Neutrophil (primary cell): ENCODE measurements around the gene ZBTB16.

Experiments used
- H3K27ac ChIP-seq: fragments of 200-600 bp; sonication (generic); 2 replicates; pipeline ENCODE4 v1.5.1; 2016; ENCODE audit warnings: mild to moderate bottlenecking, moderate library complexity
- H3K27me3 ChIP-seq: fragments of 200-600 bp; sonication (generic); 2 replicates; pipeline ENCODE4 v1.6.0; 2016; ENCODE audit warnings: mild to moderate bottlenecking
- H3K36me3 ChIP-seq: fragments of 200-600 bp; sonication (generic); 2 replicates; pipeline ENCODE4 v1.5.1; 2017
- H3K4me1 ChIP-seq, 2 experiments: fragments of 200-600 bp in 1 of 2; sonication (generic) in 1 of 2; 1 replicate in 1 of 2; 2 replicates in 1 of 2; pipeline versions ENCODE4 v1.5.1 to v1.6.1; 2013 to 2016; ENCODE audit warnings: low read depth in 1 of 2, low read length in 1 of 2, mild to moderate bottlenecking in 1 of 2, moderate library complexity in 1 of 2; ENCODE audit not compliant: control insufficient read depth in 1 of 2, insufficient read depth in 1 of 2
- H3K4me3 ChIP-seq, 2 experiments: fragments of 200-600 bp in 1 of 2; sonication (generic) in 1 of 2; 1 replicate in 1 of 2; 2 replicates in 1 of 2; pipeline ENCODE4 v1.5.1; 2013 to 2016; ENCODE audit warnings: low read depth in 1 of 2, low read length in 1 of 2, mild to moderate bottlenecking in 1 of 2, moderate library complexity in 1 of 2
- H3K9me3 ChIP-seq: fragments of 200-600 bp; sonication (generic); 2 replicates; pipeline ENCODE4 v1.5.1; 2016
- TF ChIP-seq, protein P1 (sequence below): fragments of 200-600 bp; sonication (generic); IDR thresholded peaks from 2 replicates; pipeline ENCODE4 v1.5.1; 2016; ENCODE audit warnings: antibody characterized with exemption

The ZBTB16 gene

DNA sequence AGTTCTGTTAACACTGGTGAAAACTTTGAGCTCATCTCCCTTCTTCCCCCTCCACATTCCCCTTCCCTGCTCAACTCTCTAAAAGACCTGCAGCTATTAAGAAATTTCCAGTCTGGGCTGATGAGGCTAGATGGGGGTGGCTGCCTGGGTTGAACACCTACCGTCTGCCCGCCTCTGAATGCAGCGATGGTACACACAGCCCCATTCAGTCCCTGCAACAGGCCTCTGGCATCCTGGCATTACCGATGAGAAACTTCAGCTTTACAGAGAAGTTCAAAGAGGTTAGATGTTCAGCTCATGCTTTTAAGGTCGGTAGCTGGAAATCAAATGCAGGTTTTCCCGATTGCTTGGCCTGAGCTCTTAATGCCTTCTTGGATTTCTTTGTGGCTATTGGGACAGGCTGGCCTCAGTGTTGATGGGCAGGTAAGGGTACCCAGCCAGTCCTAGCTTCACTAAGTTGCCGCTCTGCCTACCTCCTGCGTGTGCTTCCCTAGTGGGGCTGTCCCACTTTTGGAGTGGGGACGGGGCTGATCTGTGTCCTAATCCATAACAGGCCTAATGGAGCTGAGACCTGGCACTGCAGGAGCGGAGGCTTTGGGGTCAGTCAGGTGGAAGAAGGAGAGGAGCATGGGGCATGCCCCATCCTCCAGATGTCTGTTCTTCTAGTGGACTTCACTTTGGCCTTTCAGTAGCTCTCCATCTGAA, 49.1 kb downstream of the ZBTB16 start:
- peaks cover 35 to 45% of the 10 kb centered on the region in 2 experiments for H3K4me1 ChIP-seq
- no peaks in the 10 kb centered on the region for H3K9me3 ChIP-seq
- TF ChIP-seq, protein P1, sequence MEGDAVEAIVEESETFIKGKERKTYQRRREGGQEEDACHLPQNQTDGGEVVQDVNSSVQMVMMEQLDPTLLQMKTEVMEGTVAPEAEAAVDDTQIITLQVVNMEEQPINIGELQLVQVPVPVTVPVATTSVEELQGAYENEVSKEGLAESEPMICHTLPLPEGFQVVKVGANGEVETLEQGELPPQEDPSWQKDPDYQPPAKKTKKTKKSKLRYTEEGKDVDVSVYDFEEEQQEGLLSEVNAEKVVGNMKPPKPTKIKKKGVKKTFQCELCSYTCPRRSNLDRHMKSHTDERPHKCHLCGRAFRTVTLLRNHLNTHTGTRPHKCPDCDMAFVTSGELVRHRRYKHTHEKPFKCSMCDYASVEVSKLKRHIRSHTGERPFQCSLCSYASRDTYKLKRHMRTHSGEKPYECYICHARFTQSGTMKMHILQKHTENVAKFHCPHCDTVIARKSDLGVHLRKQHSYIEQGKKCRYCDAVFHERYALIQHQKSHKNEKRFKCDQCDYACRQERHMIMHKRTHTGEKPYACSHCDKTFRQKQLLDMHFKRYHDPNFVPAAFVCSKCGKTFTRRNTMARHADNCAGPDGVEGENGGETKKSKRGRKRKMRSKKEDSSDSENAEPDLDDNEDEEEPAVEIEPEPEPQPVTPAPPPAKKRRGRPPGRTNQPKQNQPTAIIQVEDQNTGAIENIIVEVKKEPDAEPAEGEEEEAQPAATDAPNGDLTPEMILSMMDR: no peak
- no peaks in the 10 kb centered on the region for H3K27me3 ChIP-seq
- H3K36me3 ChIP-seq: no peaks in the 10 kb centered on the region
- H3K27ac ChIP-seq: no peak overlapping the region
- no peak overlapping the region for H3K4me3 ChIP-seq

DNA sequence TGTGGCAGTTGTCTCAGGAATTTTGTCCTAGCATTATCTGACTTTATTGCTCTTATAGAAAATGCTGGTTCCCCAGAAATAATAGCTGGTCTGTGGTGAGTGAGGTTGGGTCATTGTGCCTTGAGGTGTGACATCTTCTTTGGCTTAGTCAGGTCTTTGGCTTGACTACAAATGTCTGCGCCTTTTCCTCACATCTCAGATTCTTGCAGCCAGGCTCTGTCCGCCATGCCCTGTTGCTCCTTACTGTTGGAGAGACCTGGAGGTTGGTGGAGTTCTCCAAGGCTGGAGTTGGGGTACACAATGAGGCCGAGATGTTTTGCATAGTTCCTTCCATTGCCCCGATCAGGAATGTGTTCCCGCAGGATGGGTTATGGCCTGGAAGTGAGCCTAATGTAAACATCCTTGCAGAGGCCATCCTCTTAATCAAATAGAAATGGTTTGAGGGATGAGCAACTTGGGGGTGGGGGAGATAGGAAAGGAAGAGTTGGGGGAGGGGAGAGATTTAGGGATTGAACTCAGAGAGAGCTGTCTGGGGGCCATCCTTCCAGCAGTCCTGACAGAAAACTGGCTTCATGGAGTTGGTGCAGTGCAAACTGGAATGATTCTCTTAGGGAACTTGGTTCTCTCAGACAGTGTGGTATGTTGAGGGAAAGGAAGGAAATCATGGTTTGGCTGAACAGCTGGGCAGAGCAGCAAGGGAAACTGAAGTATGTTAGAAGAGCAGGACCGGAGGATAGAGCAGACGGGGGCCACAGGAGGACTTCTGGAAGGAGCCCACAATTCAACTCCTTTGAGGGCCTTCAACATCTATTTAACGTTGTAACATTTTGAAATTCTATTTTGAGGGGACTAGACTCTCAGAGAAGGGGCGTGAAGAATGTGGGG, 49.9 kb downstream of the ZBTB16 start:
- Histone ChIP-seq H3K4me1 (peaks cover 35 to 45% of the 10 kb centered on the region in 2 experiments), H3K9me3 (no peaks in the 10 kb centered on the region), H3K27me3 (no peaks in the 10 kb centered on the region), H3K36me3 (no peaks in the 10 kb centered on the region), H3K27ac (no peak overlapping the region), H3K4me3 (no peak overlapping the region)
- TF ChIP-seq, protein P1: no peak

DNA sequence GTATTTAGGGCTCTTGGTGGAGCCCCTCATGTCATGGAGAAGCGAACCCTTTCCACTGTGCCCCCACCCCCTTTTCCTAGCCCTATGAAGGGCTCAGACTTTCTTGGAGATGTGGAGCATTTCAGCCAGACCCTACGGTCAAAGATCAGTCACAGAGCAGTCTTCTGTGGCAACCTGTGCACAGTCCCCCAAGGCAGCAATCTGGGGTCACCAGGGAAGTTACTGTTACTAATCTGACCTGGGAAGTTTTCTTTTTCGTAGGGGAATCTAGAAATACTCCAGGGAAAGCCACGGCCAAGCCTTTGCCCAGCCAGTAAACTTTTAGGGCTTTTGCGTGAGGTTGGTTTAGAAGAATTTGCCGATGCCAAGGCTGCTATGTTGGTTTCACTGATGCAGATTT, 50.6 kb downstream of the ZBTB16 start:
- H3K27me3 ChIP-seq: no peaks in the 10 kb centered on the region
- H3K4me1 ChIP-seq: peaks cover 30 to 41% of the 10 kb centered on the region in 2 experiments
- no peaks in the 10 kb centered on the region for H3K36me3 ChIP-seq
- H3K27ac ChIP-seq: no peak overlapping the region
- TF ChIP-seq, protein P1: no peak
- H3K4me3 ChIP-seq: no peak overlapping the region
- H3K9me3 ChIP-seq: no peaks in the 10 kb centered on the region

DNA sequence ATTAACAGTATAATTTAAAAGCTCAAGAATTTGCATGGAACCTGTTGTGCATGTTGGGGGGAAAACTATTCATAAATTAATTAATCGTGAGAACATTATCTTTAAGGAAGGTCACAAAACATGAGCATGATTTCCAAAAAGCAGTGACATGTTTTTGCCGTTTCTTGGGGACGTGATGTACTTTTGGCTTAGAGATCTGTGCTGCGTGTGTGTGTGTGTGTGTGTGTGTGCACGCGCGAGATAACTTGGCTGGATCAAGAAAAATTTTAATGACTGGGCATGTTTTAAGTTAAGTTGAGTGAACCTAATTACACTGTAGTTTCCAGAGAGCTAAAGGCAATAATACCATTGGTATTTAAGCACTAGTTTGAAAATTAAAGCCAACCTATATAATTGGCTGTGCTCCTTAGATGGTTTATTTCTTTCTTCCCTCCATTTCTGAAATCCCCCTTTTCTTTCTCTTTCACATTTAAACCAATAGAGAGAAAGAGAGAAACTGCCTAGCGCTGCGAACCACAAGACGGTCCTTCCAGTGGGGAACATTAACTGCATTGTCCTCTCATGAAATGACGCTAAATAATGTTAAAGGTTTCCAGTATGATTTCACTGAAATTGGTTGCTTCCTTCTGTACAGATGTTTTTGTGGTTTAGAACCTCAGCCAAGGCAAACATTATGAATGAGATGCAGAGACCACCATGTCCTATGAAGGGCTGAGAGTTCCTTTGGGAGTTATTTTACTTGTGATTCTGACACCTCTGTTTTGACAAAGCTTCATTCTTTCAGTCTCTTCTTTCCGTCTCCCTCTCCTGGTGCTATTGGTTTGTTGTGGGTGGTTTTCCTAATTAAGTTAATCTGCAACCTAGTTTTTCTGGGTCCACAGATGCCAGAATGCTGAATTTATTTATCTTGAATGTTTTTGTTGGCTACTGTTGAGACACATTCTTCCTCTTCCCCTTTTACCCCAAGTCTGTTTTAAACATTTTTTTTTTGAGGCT, 51.7 kb downstream of the ZBTB16 start:
- peak overlapping the region; percentile 36 to 50 for H3K4me3 ChIP-seq
- no peaks in the 10 kb centered on the region for H3K27me3 ChIP-seq
- peak overlapping the region; percentile 62 for H3K27ac ChIP-seq
- no peaks in the 10 kb centered on the region for H3K9me3 ChIP-seq
- H3K36me3 ChIP-seq: no peaks in the 10 kb centered on the region
- TF ChIP-seq, protein P1: no peak
- peaks cover 20 to 31% of the 10 kb centered on the region in 2 experiments for H3K4me1 ChIP-seq

DNA sequence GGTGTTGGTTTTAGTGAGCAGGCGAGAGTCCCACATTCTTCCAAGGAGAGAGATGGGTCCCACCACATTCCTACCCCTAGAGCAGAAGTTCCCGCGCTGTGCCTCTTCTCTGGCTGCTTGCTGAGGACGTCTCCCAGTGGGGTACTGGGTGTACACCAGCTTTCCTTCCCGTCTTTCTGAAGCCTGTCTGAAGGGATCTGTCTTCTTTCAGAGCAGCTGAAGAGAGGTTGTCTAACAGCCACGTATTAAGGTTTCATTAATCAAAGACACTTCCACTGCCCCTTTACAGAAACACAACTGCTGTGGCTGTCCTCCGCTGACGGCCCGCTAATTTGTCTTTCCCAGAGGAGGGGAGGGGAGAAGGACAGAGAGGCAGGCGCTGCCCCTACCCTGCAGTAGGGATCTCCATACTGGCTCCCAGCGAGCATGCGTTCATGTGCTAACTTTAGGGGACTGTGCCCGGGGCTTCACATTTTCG, 56.0 kb downstream of the ZBTB16 start:
- no peaks in the 10 kb centered on the region for H3K9me3 ChIP-seq
- H3K4me3 ChIP-seq: no peak overlapping the region
- no peak overlapping the region for H3K27ac ChIP-seq
- TF ChIP-seq, protein P1: no peak
- no peaks in the 10 kb centered on the region for H3K27me3 ChIP-seq
- H3K4me1 ChIP-seq: peaks cover 15 to 19% of the 10 kb centered on the region in 2 experiments
- H3K36me3 ChIP-seq: no peaks in the 10 kb centered on the region
